Measurements from ENCODE around the gene RPS27A.
A peak's percentile ranks its signal among the peaks of the same experiment; 100 is the strongest.
"Not testable (repeated sequence)": the region's sequence is repeated elsewhere in the genome, so short reads cannot be mapped to it uniquely, and the experiment has no call there.

The RPS27A gene

DNA sequence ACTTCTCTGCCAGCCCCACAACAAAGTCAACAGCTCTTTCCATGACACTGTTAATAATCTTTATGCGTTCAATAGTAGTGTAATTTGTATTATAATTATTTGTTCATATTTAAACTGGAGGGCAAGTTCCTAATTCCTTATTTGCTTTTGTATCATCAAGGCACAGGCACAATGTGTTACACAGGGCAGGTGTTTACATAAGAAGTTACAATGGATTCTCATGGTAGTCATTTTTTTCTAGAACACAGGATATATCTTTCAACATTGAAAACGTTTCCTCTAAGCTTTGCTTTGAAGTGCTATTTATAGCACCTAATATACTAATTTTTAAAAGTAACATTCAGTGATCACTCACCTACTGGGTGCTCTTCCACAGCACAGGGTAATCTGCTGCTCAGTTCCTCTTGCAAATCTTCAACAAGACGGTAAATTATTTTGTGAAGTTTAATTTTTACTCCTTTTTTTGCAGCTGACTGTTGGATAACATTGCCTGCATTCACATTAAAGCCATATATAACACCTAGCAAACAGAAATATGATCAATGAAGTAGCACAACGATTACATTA, 7.3 kb downstream of the RPS27A start:
- no peak for DNase-seq

DNA sequence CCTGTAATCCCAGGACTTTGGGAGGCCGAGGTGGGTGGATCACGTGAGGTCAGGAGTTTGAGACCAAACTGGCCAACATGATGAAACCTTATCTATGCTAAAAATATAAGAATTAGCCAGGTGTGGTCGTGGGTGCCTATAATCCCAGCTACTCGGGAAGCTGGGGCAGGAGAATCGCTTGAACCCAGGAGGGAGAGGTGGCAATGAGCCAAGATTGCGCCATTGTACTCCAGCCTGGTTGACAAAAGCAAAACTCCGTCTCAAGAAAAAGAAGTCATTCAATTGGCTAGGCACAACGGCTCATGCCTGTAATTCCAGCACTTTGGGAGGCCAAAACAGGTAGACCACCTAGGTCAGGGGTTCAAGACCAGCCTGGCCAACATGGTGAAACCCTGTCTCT, 9.1 kb downstream of the RPS27A start:
- not testable (repeated sequence) for DNase-seq

DNA sequence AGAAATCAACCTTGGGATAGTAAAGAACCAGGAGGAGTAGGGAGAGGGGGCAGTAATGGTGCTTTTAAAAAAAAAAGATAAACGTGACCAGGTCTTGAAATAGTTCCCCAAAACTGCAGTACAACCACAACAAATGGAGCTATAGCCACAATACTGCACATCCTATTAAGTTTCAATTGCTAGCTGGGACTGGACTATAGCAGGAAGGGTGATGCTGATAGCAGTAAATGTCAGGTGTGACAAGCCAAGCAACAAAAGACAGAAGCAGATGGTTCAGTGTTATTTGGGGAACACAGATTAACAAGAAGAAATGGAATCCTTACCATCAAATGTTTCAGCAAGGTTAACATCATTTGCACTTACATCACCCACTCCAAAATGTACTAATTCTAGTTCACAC, 10.1 kb downstream of the RPS27A start:
- DNase-seq: no peak

GRCh38 chr2:55245411-55245810, 12.9 kb downstream of the RPS27A start:
- no peak for DNase-seq

DNA sequence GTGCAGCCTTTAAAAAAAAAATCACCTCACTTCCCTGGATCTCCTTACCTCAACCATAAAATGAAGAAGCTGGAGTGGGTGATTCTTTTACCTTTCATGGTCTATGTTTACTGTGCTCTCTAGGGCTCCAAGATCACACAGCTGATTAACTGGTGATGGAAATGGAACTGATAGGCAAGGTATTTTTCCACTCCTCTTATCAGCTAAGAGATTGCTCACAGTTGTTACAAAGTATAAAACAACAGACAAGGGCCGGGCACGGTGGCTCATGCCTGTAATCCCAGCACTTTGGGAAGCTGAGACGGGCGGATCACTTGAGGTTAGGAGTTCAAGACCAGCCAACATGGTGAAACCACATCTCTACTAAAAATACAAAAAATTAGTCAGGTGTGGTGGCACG, 14.5 kb downstream of the RPS27A start:
- DNase-seq: no peak

GRCh38 chr2:55252832-55253231, 20.3 kb downstream of the RPS27A start:
- no peak for DNase-seq

- not testable (repeated sequence) for DNase-seq
Measured at GRCh38 chr2:55259586-55259985, 27.1 kb downstream of the RPS27A start.

DNA sequence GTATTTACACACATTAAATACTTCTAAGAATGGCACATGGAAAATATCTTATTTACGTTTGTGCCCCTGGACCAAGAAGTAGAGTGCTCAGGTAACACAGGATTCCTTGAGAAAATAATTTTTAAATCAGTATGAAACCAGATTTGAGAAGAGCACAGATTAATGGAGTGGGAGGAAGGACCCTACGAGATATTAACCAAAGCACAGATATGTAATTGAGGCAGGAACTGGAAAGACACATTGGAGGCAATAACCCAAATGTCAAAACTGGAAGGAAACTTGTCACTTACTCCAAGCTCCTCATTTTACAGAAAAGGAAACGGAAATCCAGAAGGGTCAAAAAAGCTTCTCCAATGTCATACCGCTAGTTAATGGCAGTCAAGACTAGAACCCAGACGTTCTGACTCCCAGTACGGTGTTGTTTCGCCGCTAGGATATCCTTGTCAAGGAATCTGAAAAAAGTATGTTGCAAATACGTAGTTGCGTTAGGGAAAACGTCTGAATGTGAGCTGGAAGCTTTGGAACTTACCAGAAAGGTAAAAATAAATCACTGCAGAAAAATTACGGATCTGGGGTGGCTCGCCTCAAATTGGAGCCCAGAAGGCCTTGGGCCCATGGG, 35.9 kb downstream of the RPS27A start:
- no peak for DNase-seq

GRCh38 chr2:55268907-55269644, 36.6 kb downstream of the RPS27A start, which contains the start of gene MTIF2:
TSS of gene MTIF2 (minus strand) at chr2:55269231. CDS start at chr2:55263858, 5,373 bp downstream.
- DNase-seq: peak; percentile 97

DNA sequence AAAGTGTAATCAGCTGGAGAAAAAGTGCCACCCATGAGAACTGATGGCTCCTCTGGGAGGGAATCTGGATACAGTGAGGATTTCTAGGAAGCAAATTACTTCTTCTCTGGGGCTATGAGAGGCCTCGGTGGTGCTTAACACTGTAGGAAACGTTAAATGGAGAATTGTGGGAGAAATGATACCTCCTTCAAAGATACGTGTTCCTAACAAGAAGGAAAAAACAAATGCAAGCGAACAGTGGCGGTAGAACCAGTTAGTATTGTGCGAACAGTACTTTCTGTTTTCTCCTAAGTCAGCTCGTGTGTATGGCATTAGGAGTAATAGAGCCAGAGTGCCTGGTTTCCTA, 37.1 kb downstream of the RPS27A start:
- no peak for DNase-seq

- not testable (repeated sequence) for DNase-seq
Measured at GRCh38 chr2:55274346-55274745, 41.9 kb downstream of the RPS27A start.

DNA sequence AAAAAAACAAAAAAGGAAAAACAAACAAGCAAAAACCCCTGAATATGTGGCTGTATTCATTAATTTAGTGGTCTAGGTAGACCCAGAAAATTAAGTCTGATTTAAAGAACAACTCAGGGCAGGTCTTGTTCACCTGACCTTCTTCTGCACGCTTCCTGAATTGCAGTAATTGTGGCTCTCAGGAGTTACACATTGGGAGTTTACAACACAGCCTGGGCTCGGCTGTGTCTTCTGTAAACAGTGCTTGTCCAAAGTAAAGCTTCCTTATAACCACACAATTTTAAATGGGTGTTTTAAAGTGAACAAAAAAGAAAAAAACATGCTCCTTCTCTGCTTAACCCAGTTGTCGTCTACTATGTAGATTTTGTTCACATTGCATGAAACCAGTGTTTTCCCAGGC, 44.8 kb downstream of the RPS27A start:
- DNase-seq: no peak

GRCh38 chr2:55279214-55279835, 46.8 kb downstream of the RPS27A start:
- DNase-seq: not testable (repeated sequence)

- not testable (repeated sequence) for DNase-seq
Measured at GRCh38 chr2:55279859-55280424, 47.5 kb downstream of the RPS27A start.

DNA sequence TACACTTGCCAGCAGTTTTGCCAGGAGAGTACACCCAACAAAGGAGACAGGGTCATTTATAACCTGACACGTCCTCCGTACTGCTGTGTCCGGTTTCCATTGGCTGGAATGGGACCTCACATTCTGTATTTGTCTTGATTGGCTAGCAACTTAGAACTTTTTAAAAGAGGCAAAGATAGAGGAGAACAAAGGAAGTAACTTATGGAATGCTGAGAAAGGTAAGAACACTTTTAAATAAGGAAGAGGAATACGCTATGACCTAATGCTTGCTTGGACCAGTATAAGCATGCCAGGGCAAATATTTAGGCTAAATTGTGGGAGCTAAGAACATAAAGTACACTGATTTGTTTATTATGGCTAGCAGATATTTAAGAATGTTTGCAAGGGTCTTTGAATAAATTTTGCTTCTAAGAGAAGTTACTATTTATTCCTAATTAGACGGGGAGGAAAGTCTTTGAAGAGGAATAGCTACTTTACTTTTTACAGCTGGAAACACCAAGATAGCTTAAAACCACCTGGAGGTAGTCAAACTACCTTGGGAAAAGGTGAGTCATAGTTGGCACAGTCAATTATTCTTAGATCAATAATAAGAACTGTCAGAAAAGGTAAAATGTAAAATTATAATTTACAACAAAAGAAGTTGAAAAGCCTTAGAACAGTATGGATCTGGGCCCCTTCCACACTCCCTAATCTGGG, 48.5 kb downstream of the RPS27A start:
- not testable (repeated sequence) for DNase-seq

DNA sequence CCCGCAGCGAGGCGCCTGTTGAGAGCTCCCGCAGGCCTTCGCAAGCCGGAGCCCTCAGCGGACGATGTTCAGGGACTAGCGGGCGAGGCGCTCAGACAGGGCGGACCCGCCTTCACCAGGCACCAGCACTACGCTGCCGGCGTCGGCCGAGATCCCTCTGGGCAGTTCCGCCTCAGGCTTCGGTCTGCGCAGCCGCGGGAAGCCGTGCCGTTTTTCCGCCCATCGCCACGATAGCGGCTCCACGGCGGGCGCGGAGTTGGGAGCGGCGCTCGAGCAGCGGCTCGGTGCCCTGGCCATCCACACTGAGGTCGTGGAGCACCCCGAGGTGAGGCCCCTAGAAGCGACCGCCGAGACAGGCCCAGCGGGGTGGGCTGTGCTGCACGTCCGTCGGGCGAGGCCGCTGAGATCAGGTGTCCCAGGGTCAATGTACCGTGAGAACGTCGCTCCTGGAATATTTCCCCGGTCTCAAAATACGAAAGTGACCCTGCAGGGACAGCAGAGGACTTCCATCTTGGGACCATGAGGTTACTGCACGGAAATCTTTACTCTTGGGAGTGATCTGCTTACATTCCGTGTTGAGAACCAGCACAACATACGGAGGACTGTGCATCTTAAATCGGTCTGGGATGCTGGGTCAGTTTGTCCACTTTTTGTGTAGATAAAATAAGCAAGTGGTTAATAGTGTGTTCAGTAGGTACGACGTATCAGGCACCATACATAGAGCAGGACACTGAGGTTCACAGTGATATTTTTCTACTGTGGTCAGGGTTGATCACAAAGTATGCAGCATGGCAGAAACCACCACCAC, 49.8 kb downstream of the RPS27A start:
- peak; percentile 92 for DNase-seq

GRCh38 chr2:55283083-55283482, 50.6 kb downstream of the RPS27A start:
- no peak for DNase-seq
